ENCODE measurements around the gene HDAC4.

- TF ChIP-seq YY1 (IDR thresholded peaks at IDR 0.05; ENCODE audit: insufficient read depth, insufficient read length) (no peak), ZNF274 (IDR thresholded peaks at IDR 0.05; ENCODE audit: low read depth, low read length) (no peak), SUZ12 (IDR thresholded peaks at IDR 0.05; ENCODE audit: extremely low read depth, insufficient read depth, insufficient read length) (no peak)
Measured at GRCh38 chr2:239256350-239256743, 144.5 kb downstream of the HDAC4 start.
